ENCODE data around the gene BANF1.
"Not testable (repeated sequence)": the region's sequence is repeated elsewhere in the genome, so short reads cannot be mapped to it uniquely, and the experiment has no call there.

The BANF1 gene

GRCh38 chr11:66010036-66010435 is 7.7 kb downstream of the BANF1 start:
- not testable (repeated sequence) for H3K79me1 ChIP-seq (ENCODE audit: low read length); H3K79me2 ChIP-seq (ENCODE audit: control insufficient read depth, insufficient read depth, low read length); H3K56ac ChIP-seq (ENCODE audit: low read length); H3K9ac ChIP-seq (ENCODE audit: low read length); H2BK120ac ChIP-seq (ENCODE audit: low read depth, low read length); H4K5ac ChIP-seq (ENCODE audit: low read length); H3K4me3 ChIP-seq (ENCODE audit: low read length); H2AK5ac ChIP-seq (ENCODE audit: low read length); H3K27ac ChIP-seq (ENCODE audit: low read depth, low read length); H3K4me2 ChIP-seq (ENCODE audit: low read length); H2BK5ac ChIP-seq (ENCODE audit: low read length); H3K23ac ChIP-seq (ENCODE audit: low read length); H3K27me3 ChIP-seq (ENCODE audit: insufficient read depth, low read length, poor library complexity); H2BK15ac ChIP-seq (replicated peaks; ENCODE audit: low read depth); H3K18ac ChIP-seq (ENCODE audit: low read length); H3K36me3 ChIP-seq (ENCODE audit: control insufficient read depth, insufficient read depth, low read length); H4K8ac ChIP-seq (ENCODE audit: low read depth, low read length); H3K4ac ChIP-seq (ENCODE audit: low read depth, low read length)
- no CpG with 5 or more reads among the region's 4 CpGs for WGBS (ENCODE audit: extremely low coverage, insufficient coverage, low lambda C conversion rate)
- H3K4me1 ChIP-seq (ENCODE audit: control insufficient read depth, low read depth, low read length): peaks cover 15% of the 10 kb centered on the region
- DNase-seq: peak; percentile 91

- Histone ChIP-seq H3K36me3 (ENCODE audit: control insufficient read depth, insufficient read depth, low read length) (no peaks in the 10 kb centered on the region), H3K27ac (ENCODE audit: low read depth, low read length) (no peak overlapping the region), H2BK15ac (replicated peaks; ENCODE audit: low read depth) (no peak overlapping the region), H2AK5ac (ENCODE audit: low read length) (no peak overlapping the region), H3K23ac (ENCODE audit: low read length) (no peak overlapping the region), H3K4me2 (ENCODE audit: low read length) (no peak overlapping the region), H3K27me3 (ENCODE audit: insufficient read depth, low read length, poor library complexity) (no peaks in the 10 kb centered on the region), H3K18ac (ENCODE audit: low read length) (no peak overlapping the region), H3K4ac (ENCODE audit: low read depth, low read length) (no peak overlapping the region), H3K56ac (ENCODE audit: low read length) (peak overlapping the region; percentile 63), H3K4me1 (ENCODE audit: control insufficient read depth, low read depth, low read length) (peaks cover 15% of the 10 kb centered on the region), H2BK5ac (ENCODE audit: low read length) (no peak overlapping the region), H3K4me3 (ENCODE audit: low read length) (no peak overlapping the region), H3K79me1 (ENCODE audit: low read length) (no peaks in the 10 kb centered on the region), H4K8ac (ENCODE audit: low read depth, low read length) (no peak overlapping the region), H3K79me2 (ENCODE audit: control insufficient read depth, insufficient read depth, low read length) (no peaks in the 10 kb centered on the region), H3K9ac (ENCODE audit: low read length) (no peak overlapping the region), H2BK120ac (ENCODE audit: low read depth, low read length) (no peak overlapping the region), H4K5ac (ENCODE audit: low read length) (no peak overlapping the region)
- DNase-seq: peak; percentile 95
- no CpG with 5 or more reads among the region's 14 CpGs for WGBS (ENCODE audit: extremely low coverage, insufficient coverage, low lambda C conversion rate)
Measured at GRCh38 chr11:66011239-66011784, 9.0 kb downstream of the BANF1 start.

GRCh38 chr11:66011785-66012303 is 9.5 kb downstream of the BANF1 start, which contains the start of gene CST6:
CST6 (plus strand) TSS chr11:66012008; CDS start chr11:66012045, 37 bp downstream.
- no peak within 1 kb of the TSS for H4K5ac ChIP-seq (ENCODE audit: low read length)
- H3K27me3 ChIP-seq (ENCODE audit: insufficient read depth, low read length, poor library complexity): no peaks in the 10 kb centered on the region
- H3K4ac ChIP-seq (ENCODE audit: low read depth, low read length): no peak within 1 kb of the TSS
- H3K9ac ChIP-seq (ENCODE audit: low read length): no peak within 1 kb of the TSS
- no peak within 1 kb of the TSS for H3K18ac ChIP-seq (ENCODE audit: low read length)
- H3K56ac ChIP-seq (ENCODE audit: low read length): peak within 1 kb of the TSS; percentile 63
- no peak within 1 kb of the TSS for H4K8ac ChIP-seq (ENCODE audit: low read depth, low read length)
- H3K23ac ChIP-seq (ENCODE audit: low read length): no peak within 1 kb of the TSS
- no peak for DNase-seq
- no peaks in the 10 kb centered on the region for H3K36me3 ChIP-seq (ENCODE audit: control insufficient read depth, insufficient read depth, low read length)
- H2BK15ac ChIP-seq (replicated peaks; ENCODE audit: low read depth): no peak within 1 kb of the TSS
- H3K27ac ChIP-seq (ENCODE audit: low read depth, low read length): no peak within 1 kb of the TSS
- no peak within 1 kb of the TSS for H3K4me3 ChIP-seq (ENCODE audit: low read length)
- whole genome bisulfite sequencing (ENCODE audit: extremely low coverage, insufficient coverage, low lambda C conversion rate): no CpG with 5 or more reads among the region's 61 CpGs
- peaks cover 12% of the 10 kb centered on the region for H3K4me1 ChIP-seq (ENCODE audit: control insufficient read depth, low read depth, low read length)
- no peak within 1 kb of the TSS for H2BK120ac ChIP-seq (ENCODE audit: low read depth, low read length)
- no peaks in the 10 kb centered on the region for H3K79me1 ChIP-seq (ENCODE audit: low read length)
- no peak within 1 kb of the TSS for H3K4me2 ChIP-seq (ENCODE audit: low read length)
- H2BK5ac ChIP-seq (ENCODE audit: low read length): no peak within 1 kb of the TSS
- no peaks in the 10 kb centered on the region for H3K79me2 ChIP-seq (ENCODE audit: control insufficient read depth, insufficient read depth, low read length)
- H2AK5ac ChIP-seq (ENCODE audit: low read length): peak within 1 kb of the TSS; percentile 29

- no peak overlapping the region for H3K27ac ChIP-seq (ENCODE audit: low read depth, low read length)
- no CpG with 5 or more reads among the region's 12 CpGs for WGBS (ENCODE audit: extremely low coverage, insufficient coverage, low lambda C conversion rate)
- H3K4me1 ChIP-seq (ENCODE audit: control insufficient read depth, low read depth, low read length): peaks cover 8% of the 10 kb centered on the region
- H3K18ac ChIP-seq (ENCODE audit: low read length): no peak overlapping the region
- H2BK5ac ChIP-seq (ENCODE audit: low read length): no peak overlapping the region
- no peak overlapping the region for H2BK120ac ChIP-seq (ENCODE audit: low read depth, low read length)
- no peak overlapping the region for H3K4me3 ChIP-seq (ENCODE audit: low read length)
- H3K79me1 ChIP-seq (ENCODE audit: low read length): no peaks in the 10 kb centered on the region
- H3K27me3 ChIP-seq (ENCODE audit: insufficient read depth, low read length, poor library complexity): no peaks in the 10 kb centered on the region
- no peak for DNase-seq
- peak overlapping the region; percentile 29 for H2AK5ac ChIP-seq (ENCODE audit: low read length)
- no peak overlapping the region for H3K4ac ChIP-seq (ENCODE audit: low read depth, low read length)
- no peaks in the 10 kb centered on the region for H3K36me3 ChIP-seq (ENCODE audit: control insufficient read depth, insufficient read depth, low read length)
- H2BK15ac ChIP-seq (replicated peaks; ENCODE audit: low read depth): no peak overlapping the region
- no peak overlapping the region for H3K4me2 ChIP-seq (ENCODE audit: low read length)
- H3K9ac ChIP-seq (ENCODE audit: low read length): no peak overlapping the region
- no peak overlapping the region for H4K5ac ChIP-seq (ENCODE audit: low read length)
- no peak overlapping the region for H4K8ac ChIP-seq (ENCODE audit: low read depth, low read length)
- no peak overlapping the region for H3K56ac ChIP-seq (ENCODE audit: low read length)
- H3K79me2 ChIP-seq (ENCODE audit: control insufficient read depth, insufficient read depth, low read length): no peaks in the 10 kb centered on the region
- no peak overlapping the region for H3K23ac ChIP-seq (ENCODE audit: low read length)
Measured at GRCh38 chr11:66012371-66012945, 10.2 kb downstream of the BANF1 start.

- H3K79me2 ChIP-seq (ENCODE audit: control insufficient read depth, insufficient read depth, low read length): no peaks in the 10 kb centered on the region
- no peak overlapping the region for H3K4ac ChIP-seq (ENCODE audit: low read depth, low read length)
- no peak overlapping the region for H3K4me2 ChIP-seq (ENCODE audit: low read length)
- WGBS (ENCODE audit: extremely low coverage, insufficient coverage, low lambda C conversion rate): no CpG with 5 or more reads among the region's 12 CpGs
- H3K27me3 ChIP-seq (ENCODE audit: insufficient read depth, low read length, poor library complexity): no peaks in the 10 kb centered on the region
- H2BK15ac ChIP-seq (replicated peaks; ENCODE audit: low read depth): no peak overlapping the region
- no peaks in the 10 kb centered on the region for H3K36me3 ChIP-seq (ENCODE audit: control insufficient read depth, insufficient read depth, low read length)
- H2BK120ac ChIP-seq (ENCODE audit: low read depth, low read length): no peak overlapping the region
- H3K56ac ChIP-seq (ENCODE audit: low read length): no peak overlapping the region
- H3K4me1 ChIP-seq (ENCODE audit: control insufficient read depth, low read depth, low read length): peaks cover 5% of the 10 kb centered on the region
- H3K9ac ChIP-seq (ENCODE audit: low read length): no peak overlapping the region
- DNase-seq: no peak
- no peak overlapping the region for H4K5ac ChIP-seq (ENCODE audit: low read length)
- H3K4me3 ChIP-seq (ENCODE audit: low read length): no peak overlapping the region
- H3K79me1 ChIP-seq (ENCODE audit: low read length): no peaks in the 10 kb centered on the region
- no peak overlapping the region for H3K18ac ChIP-seq (ENCODE audit: low read length)
- peak overlapping the region; percentile 29 for H2AK5ac ChIP-seq (ENCODE audit: low read length)
- no peak overlapping the region for H4K8ac ChIP-seq (ENCODE audit: low read depth, low read length)
- no peak overlapping the region for H2BK5ac ChIP-seq (ENCODE audit: low read length)
- H3K23ac ChIP-seq (ENCODE audit: low read length): no peak overlapping the region
- H3K27ac ChIP-seq (ENCODE audit: low read depth, low read length): no peak overlapping the region
Measured at GRCh38 chr11:66012946-66013761, 10.9 kb downstream of the BANF1 start.
